ENCODE measurements around the gene SUPT3H. TPM values are rescaled to one million over a fixed set of nuclear protein-coding genes. Genes with fewer than 3 reads are reported as not detected.

The SUPT3H gene
- total RNA-seq, 2 donors from 2014 or later = 5.3 to 6.6 TPM

DNA sequence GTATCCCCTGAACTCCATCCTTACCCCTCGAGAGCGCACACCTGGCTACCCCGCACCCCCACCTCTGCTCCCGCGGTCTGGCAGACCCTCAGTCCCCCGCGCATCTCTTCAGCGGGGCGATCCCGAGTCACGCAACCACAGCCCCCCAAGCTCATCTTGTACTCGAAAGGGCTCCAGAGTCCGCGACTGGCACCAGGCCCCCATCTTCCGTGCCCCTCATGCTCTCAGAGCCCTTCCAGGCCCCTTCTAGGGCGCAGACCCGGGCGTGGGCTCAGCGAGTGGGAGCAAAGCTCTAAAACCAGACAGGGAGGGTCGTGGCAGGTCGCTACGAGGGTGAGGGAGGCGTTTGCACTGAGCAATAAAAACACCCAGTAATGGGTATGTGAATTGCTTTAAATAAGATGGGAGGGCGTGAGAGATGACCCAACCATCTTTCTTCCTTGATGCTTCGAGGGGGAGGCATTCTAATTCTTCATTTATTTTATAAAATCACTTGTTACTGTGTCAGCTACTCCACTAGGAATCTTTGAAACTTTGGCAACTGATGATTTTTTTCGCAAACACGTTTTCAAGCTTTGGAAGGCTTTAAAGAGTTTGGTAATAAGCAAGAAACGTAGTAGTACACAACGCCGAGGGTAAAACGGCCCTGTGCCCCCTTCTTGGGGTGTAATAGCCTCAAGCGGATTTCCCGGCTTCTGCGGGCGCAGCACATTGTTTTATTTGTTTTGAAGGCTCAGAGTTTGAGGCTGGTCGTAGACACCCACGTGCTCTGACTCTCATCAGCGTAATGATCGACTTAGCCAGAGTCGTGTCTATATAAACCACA lies 42.6 kb upstream of the SUPT3H start:
- peaks cover 6 to 30% of the 10 kb centered on the region in 2 donors for H3K4me1 ChIP-seq (ENCODE audit: control insufficient read depth in 1 of 2, low read depth in 2 of 2)
- no peak for ATAC-seq (ENCODE audit: insufficient number of reproducible peaks, low FRiP score, low read depth)
- H3K36me3 ChIP-seq = no peaks in the 10 kb centered on the region
- H3K27me3 ChIP-seq (replicated peaks; ENCODE audit: insufficient read depth) = peaks cover 24% of the 10 kb centered on the region
- H3K9me3 ChIP-seq = no peaks in the 10 kb centered on the region
- DNase-seq (ENCODE audit: low spot score) = no peak
- H3K4me3 ChIP-seq = peak overlapping the region; percentile 74
- no peak overlapping the region for H3K27ac ChIP-seq
- TF ChIP-seq, protein P1, sequence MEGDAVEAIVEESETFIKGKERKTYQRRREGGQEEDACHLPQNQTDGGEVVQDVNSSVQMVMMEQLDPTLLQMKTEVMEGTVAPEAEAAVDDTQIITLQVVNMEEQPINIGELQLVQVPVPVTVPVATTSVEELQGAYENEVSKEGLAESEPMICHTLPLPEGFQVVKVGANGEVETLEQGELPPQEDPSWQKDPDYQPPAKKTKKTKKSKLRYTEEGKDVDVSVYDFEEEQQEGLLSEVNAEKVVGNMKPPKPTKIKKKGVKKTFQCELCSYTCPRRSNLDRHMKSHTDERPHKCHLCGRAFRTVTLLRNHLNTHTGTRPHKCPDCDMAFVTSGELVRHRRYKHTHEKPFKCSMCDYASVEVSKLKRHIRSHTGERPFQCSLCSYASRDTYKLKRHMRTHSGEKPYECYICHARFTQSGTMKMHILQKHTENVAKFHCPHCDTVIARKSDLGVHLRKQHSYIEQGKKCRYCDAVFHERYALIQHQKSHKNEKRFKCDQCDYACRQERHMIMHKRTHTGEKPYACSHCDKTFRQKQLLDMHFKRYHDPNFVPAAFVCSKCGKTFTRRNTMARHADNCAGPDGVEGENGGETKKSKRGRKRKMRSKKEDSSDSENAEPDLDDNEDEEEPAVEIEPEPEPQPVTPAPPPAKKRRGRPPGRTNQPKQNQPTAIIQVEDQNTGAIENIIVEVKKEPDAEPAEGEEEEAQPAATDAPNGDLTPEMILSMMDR (IDR thresholded peaks at IDR 0.05) = no peak

DNA sequence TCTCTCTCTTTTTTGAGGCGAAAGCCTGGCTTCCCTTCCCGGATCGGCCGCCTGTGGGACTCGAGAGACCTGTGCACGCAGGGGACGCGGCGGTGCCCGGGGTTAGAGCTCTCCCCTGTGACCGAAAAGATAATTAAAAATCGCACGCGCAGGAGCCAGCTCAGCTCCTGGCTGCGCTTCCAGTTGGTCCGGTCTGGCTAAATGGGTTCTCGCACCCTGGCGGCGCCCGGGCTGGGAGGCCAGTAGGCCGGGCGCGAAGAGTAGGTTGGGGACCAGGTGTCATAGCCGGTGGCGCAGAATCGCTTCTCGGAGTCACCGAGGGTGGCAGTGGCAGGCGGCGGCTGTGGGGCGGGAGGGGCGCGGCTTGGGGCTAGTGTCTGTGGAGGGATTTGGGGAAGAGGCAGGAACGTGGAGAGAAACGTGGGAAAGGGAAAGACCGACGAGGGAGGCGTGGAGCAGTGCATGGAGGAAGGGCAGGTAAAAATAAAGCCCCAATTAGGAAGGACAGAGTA lies 41.9 kb upstream of the SUPT3H start:
- ATAC-seq (ENCODE audit: insufficient number of reproducible peaks, low FRiP score, low read depth) (no peak), DNase-seq (ENCODE audit: low spot score) (no peak)
- Histone ChIP-seq H3K9me3 (no peaks in the 10 kb centered on the region), H3K4me1 (ENCODE audit: control insufficient read depth in 1 of 2, low read depth in 2 of 2) (peaks cover 6 to 30% of the 10 kb centered on the region in 2 donors), H3K27ac (no peak overlapping the region), H3K4me3 (peak overlapping the region; percentile 74), H3K36me3 (no peaks in the 10 kb centered on the region), H3K27me3 (replicated peaks; ENCODE audit: insufficient read depth) (peaks cover 24% of the 10 kb centered on the region)
- TF ChIP-seq, protein P1 (IDR thresholded peaks at IDR 0.05) = no peak

DNA sequence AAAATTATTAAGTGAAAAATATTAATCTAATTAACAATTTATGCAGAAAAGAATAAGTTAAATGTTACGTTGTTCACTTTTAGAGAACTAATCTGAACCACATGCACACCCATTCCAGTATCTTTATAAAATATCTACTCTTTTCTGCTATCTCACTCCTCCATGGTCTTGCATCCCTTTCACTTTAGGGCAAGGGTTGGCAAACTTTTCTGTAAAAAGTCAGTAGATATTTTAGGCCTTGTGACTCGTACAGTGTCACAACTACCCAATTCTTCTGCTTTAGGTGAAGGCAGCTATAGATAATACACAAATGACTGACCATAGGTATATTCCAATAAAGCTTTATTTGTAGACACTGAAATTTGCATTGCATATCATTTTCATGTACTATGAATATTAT lies 39.7 kb upstream of the SUPT3H start:
- ATAC-seq (ENCODE audit: insufficient number of reproducible peaks, low FRiP score, low read depth) (no peak), DNase-seq (ENCODE audit: low spot score) (no peak)
- TF ChIP-seq, protein P1 (IDR thresholded peaks at IDR 0.05) = no peak
- peaks cover 24% of the 10 kb centered on the region for H3K27me3 ChIP-seq (replicated peaks; ENCODE audit: insufficient read depth)
- no peaks in the 10 kb centered on the region for H3K9me3 ChIP-seq
- peaks cover 6 to 14% of the 10 kb centered on the region in 2 donors for H3K4me1 ChIP-seq (ENCODE audit: control insufficient read depth in 1 of 2, low read depth in 2 of 2)
- H3K4me3 ChIP-seq = no peak overlapping the region
- H3K36me3 ChIP-seq = no peaks in the 10 kb centered on the region
- H3K27ac ChIP-seq = no peak overlapping the region

DNA sequence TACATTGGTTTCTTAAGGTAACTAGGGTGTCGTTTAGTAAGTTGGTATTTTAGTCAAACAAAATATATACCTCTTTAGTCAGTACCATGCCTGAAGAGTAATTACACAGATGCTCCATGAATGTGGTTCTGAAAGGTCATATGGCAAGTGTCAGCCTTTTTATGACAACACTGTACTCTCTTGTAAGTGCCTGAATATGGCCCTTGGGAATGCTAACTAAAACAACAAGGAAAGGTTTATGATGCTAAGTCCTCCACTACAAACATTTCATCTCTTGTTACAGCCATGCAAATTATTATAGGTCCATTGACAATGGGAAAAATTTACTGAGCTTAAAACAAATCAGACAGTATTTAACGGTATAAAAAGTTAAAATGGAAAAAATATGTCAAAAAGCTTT lies 39.0 kb upstream of the SUPT3H start:
- Histone ChIP-seq H3K36me3 (no peaks in the 10 kb centered on the region), H3K27ac (no peak overlapping the region), H3K4me3 (no peak overlapping the region), H3K4me1 (ENCODE audit: control insufficient read depth in 1 of 2, low read depth in 2 of 2) (peaks cover 6 to 9% of the 10 kb centered on the region in 2 donors), H3K9me3 (no peaks in the 10 kb centered on the region), H3K27me3 (replicated peaks; ENCODE audit: insufficient read depth) (peaks cover 24% of the 10 kb centered on the region)
- ATAC-seq (ENCODE audit: insufficient number of reproducible peaks, low FRiP score, low read depth) (no peak), DNase-seq (ENCODE audit: low spot score) (no peak)
- TF ChIP-seq, protein P1 (IDR thresholded peaks at IDR 0.05) = no peak

DNA sequence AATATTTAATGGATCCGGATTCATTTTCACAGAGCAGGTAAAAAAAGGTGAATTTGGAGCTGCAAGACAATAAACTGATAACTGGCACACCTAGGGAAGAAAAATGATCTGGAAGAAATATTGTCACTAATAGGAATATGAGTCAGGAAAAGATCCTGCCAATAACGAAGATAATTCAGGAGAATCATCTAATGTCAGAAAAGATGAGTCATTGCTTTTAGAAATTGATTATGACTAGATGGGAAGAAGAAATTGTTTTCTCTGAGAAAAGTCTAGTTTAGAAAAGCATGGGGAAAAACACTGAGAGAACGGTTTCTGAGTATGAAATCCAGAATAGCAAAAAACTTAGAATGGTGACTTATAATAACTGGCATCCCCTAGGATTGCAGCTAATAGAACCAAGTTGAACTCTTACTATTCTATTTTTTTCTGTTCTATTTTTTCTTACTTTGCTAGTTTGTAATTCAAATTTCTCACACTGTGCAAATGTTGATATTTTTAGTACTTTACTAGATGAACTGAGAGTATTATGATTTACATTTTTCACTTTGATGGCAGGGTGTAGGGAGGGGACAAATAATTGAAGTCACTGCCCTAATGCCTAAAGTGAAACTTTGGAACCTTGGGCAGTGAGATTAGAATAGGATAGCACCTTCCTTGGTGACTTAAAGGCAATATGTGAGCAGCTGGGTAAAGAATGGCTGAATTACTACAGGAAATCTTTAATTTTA lies 38.2 kb upstream of the SUPT3H start:
- Histone ChIP-seq H3K27me3 (replicated peaks; ENCODE audit: insufficient read depth) (peaks cover 18% of the 10 kb centered on the region), H3K9me3 (no peaks in the 10 kb centered on the region), H3K4me1 (ENCODE audit: control insufficient read depth in 1 of 2, low read depth in 2 of 2) (peaks cover 0 to 4% of the 10 kb centered on the region in 2 donors), H3K36me3 (no peaks in the 10 kb centered on the region), H3K4me3 (no peak overlapping the region), H3K27ac (no peak overlapping the region)
- TF ChIP-seq, protein P1 (IDR thresholded peaks at IDR 0.05) = no peak
- no peak for ATAC-seq (ENCODE audit: insufficient number of reproducible peaks, low FRiP score, low read depth)
- no peak for DNase-seq (ENCODE audit: low spot score)
